Colon (tissue), 2 donors: ENCODE results near the gene GRIP2.

ENCODE experiments used
- FAIRE-seq: peaks from 2 replicates; lab custom pipeline; 2012; peaks lifted over from hg19 to GRCh38; lab: Jason Lieb, UNC
- donor health status: control.
- donor health status: control.

The GRIP2 gene

DNA sequence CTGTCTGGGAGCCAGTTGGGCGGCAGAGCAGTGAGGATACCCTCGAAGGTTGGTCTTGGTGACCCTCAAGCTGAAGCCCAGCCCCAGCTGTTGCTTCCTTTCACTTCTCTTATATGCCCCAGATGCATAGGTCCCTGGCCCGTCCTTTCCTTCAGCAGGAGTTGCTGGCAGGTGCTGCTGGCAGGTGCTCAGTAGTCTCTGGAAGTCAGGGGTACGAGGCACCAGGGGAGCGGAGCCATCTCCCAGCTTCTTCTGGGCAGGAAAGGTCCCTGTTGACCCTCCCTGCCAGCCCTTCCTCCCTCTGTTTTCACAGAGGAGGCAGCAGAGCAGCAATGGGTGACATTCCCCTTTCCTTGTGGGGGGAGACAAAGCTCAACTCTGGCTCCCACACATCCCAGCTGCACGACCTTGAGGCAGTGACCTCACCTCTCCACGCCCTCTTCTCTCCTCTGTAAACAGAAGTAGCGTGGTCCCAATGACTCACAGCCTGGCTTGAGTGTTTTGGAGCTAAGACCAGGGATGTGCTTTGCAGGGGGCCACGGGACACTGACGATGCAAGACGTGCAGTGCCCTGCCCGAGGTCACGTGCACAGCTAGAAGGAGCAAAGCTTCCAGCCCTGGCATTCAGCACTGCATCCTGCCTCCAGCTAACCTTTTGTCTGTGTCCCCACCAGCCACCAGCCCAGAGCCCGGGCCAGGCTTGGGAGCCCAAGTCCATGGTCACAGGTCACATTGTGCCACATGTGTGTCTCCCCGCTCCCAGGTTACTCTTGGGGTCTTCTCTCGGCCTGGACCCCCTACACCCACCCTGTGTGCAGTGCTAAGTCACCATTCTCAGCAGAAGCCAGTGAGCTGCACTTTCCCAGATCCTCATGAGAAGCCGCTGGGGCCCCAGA lies 88.0 kb downstream of the GRIP2 start:
- FAIRE-seq: no peak

DNA sequence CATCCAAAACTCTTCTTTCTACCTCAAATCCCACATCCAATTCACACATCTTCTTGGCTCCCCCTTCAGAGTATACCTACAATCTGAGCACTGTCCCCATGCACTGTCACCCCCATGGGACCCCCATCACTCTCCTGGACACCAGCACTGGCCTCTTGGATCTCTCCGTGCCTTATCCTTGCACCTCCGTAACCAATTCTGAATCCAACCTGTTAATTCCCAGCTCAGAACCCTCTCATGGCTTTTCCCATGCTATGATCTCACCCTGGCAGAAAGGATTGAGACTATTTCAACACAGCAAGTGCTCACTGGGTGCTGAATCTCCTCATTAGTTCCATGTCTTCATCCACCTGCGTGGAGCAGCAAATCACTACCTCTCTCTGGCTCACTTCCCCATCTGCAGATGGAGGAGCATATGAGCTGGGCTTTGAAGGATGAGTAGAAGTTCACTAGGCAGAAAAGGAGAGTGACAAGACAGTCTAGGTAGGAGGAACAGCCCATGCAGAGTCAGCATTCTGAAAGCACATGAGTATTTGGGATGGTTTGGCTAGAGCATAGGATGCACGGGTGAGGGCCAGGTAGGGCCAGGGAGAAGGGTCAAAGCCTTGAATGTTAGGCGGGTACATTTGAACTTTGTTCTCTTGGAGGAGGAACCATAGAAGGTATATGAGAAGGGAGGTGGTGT lies 89.1 kb downstream of the GRIP2 start:
- no peak for FAIRE-seq

DNA sequence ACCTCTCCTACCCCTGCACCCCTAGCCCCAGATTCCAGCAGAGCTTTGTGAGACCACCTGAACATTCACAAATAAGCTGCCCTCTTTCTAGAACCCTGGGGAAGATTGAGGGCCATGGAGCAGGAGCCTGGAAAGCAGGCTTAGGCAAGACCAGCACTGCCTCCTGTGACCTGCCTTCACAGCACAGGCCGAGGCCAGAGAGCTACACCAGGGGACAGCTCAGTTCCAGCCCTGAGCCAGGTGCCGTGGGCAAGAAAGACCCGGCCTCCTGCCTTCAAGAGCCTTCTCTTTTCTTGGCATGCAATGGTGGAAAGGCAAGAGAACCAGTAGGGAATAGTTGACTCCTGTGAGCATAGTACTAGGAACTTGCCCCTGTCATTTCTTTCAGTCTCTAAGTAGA lies 89.6 kb downstream of the GRIP2 start:
- no peak for FAIRE-seq

DNA sequence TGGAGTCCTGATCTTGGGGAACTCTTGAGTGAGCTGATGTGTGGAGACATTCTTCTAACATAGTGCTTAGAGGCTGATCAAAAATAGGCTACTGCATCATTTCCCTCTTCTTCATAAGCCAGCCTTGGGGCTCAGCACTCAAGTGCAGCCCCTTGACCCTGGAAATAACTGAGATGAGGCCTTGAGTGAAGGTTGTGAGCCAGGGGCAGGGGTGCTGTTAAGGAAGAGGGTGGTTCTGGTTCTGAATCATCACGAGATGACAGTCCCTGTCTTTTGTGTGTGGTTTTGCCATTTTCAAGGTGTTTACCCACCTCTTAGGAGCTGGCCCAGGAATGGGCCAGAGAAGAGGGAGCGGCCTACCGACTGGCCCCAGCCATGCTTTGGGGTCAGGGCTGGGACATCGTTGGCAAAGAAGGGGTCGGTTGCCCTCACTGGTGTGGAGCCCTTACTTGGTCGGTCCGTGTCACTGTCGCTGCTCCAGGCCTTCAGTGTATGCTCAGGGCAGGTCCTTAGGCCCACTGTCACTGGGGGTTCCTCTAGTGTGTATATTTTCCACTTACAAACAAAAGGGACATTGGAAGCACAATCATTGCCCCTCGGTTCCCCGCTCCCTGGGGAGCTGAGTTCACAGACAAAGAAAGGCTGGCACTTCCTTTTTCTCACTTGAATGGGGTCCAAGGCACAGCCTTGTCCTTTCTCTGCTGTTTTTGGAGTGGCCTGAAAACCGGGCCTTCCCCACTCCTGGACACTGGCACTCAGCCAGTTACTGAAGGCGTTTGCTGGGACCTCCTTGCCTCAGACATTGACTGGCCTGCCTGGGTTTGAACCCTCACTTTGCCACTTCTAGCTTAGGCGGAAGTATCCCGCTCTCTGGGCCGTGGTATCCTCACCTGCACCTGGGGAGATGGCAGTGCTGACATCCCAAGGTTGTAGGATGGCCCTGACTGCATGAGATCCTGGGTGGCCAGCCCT lies 91.1 kb downstream of the GRIP2 start:
- no peak for FAIRE-seq

DNA sequence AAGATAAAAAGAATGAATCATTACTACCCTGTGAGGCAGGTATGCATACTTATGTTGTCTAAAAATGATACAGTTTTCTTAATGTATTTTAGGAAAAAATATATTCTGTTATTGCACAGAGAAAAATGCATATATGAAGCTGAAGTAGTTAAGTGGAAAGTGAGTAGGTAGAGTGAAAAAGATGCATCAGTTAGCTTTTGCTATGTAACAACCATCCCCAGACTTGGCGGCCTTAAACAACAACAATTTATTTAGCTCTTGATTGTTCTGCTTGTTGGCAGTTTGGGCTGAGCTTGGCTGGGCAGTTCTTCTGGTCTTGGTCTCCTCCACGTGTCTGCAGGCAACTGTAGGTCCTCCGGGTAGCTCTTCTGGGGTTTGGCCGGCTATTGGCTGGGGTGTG lies 92.1 kb downstream of the GRIP2 start:
- FAIRE-seq: no peak

DNA sequence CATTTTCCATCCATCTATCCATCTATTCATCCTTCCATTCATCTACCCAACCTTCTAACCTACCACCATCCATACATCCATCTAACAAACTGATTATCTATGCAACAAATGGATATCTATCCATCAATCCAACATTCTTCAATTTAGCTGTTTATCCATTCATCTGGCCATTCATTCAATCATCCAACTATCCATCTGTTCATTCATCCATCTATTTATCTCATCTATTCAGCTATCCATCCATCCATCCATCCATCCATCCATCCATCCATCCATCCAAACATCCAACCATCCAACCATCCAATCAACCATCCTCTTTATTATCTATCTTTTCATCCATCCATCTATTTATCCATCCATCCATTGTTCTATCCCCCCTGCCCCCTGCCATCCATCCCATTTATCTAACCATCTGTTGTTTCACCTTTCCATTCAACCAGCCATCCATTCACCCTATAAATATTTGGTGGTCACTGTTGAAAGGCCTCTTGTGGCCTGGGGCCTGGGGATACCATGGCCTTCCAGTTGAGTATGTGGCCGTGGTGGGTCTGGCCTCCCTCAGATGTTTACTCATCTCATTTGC lies 93.1 kb downstream of the GRIP2 start:
- FAIRE-seq: no peak

DNA sequence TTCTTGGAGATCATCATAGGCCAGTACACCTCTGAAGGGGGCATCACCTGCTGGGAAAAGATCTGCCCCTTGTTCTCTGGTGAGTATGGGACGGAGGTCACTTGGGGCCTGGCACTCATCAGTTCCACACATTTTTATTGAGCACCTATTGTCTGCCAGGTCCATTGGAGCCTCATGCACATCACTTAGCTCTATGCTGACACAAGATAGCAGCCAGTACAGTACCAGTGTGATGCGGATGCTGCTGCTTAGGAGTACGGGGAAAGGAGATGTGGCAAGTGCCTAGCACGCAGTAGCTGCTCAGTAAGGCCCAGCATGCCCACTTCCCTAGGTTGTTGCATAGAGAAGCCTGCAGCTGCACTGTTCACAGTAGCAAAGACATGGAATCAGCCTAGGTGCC lies 94.4 kb downstream of the GRIP2 start:
- FAIRE-seq: no peak

DNA sequence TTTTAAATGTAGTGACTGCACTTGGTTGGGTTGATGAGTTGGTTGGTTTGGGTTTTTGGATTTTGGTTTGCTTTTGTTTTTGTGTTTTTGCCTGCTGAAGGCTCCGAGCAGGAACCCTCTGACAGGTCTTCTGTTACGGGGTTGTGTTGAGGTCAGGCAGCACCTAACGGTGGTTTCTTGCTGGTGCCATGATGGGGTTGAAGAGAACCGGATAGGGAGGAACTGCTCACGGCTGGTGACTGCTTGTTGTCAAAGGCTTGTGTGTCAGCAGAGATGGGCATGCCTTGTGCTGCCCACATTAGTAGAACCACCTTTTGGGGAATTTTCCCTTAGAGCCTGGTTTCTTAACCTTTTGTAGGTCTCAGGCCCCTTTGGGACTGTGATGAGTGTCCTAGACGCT lies 95.8 kb downstream of the GRIP2 start:
- no peak for FAIRE-seq

DNA sequence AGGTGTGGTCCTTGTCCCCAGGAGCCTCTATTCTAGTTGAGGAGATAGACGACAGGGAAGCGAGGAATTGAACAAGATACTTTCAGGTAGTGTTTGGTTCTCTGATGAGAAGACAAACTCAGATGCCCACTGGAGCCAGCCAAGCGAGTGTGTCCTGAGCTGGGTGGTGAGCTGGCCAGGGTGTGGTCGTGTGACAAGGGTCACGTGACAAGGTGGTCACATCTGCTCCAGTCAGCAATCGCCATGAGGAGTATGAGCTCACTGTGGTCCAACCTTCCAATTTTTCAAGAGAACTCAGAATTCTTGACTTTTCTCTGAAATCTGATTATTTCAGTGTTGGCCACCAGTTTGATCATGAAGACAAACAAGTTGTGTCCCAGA lies 98.2 kb downstream of the GRIP2 start:
- FAIRE-seq: no peak

DNA sequence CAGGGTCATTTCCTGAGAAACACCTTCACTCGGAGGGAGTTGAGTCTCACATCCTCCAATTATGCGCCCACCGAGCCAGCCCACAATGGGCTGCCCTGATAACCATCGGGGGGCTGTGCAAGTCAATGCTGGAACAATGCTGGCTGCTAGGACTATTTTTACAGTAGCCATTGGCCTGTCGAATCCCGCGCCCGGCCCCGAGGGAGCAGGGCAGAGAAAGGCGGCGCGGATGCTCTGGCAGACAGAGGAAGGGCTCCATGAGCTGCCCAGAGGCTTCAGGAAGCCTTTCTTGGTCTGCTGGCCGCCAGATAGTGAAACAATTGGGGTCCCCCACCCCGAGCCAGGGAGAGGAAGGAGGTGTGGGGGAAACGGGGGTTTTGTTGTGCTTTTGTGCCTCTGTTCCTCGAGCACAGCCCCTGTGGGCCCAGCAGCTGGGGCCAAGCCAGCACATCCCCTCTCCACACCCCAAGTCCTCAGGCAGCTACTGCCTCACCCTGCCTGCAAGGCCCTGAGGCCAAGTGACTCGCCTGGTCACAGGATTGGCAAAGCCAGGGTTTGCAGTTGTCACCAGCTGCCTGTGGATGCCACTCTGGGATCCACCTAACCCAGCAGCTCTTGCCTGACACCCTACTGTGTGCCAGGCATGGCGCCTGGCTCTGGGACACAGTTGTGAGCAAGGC lies 98.8 kb downstream of the GRIP2 start:
- FAIRE-seq: no peak

DNA sequence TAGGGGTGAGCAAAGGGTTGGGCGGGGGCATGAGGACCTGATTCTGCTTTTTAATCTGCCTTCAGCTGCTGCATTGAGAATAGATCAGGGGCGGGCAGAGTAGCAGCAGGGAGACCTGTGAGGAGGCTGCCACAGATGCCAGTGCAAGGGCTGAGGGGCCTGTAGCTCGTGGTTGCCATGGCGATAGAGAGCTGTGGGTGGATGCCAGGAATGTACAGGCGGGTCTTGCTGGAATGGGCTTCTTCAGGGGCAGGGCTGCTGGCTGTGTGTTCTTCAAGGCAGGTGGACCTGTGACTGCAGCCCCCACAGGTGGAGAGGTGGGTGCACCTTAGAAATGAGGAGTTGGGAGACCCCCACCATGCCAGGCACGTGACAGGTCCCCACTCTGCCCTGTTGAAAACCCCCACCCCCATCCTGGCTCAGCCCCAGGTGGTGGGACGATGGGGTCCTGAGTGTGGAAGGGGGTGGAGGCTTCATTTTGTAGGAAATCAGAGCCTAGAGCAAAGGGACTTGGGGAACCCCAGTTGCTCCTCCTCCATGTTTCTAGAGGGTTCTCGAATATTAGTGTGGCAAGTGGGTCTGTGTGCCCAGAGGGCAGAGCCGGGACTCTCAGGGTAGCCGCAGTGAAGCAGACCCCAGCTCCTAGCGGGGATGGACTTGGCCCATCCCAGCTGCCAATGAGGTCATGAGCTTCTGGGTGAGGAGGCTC lies 99.5 kb downstream of the GRIP2 start:
- FAIRE-seq: no peak

DNA sequence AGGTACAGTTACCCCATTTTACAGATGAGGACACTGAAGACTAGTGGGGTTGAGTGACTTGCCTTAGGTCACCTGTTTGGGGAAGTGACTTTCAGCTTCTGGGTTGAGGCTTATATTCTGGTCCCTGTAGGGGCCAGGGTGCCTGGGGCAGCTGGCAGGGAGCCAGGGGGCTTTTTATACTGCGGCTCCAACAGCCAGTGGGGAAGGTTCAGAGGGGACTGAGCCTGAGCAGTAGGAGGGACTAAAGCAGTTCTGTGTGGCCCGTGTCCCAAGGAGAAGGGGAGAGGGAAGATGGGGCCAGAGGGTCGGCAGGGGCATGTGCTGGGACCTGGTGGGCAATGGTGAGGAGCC lies 100.0 kb downstream of the GRIP2 start:
- FAIRE-seq: no peak

DNA sequence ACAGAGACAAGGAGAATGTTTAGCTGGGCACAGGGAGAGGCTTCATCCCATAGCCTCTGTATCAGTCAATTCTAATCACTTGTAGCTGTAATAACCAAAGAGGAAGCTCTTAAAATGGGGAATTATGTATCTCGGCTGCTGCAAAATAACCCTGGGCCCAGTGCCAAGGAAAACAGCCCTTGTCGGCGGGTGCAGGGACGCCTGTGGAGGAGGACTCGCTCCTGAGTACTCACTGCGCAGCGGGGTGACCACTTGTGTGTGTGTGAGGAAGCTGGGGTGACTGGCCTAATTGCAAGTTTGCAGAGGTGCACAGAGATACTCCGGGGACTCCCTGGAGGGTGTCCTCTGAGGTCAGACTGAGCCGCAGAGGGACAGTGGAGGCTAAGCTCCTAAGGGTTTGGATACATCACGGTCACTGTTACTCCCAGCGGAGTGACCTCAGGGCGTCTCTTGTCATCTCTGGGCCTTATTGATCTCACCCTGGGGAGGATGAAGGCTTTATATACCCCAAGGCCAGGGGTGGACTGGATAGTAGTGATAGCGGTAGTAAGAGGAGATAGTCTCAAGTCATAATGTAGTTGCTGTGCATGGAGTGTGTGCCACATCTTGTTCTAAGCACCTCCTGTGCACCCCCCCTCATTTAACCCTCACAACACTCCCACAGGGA lies 100.5 kb downstream of the GRIP2 start:
- FAIRE-seq: no peak
